ENCODE measurements around the gene PFDN2.
A peak's percentile ranks its signal among the peaks of the same experiment; 100 is the strongest.

Gene PFDN2, protein sequence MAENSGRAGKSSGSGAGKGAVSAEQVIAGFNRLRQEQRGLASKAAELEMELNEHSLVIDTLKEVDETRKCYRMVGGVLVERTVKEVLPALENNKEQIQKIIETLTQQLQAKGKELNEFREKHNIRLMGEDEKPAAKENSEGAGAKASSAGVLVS

GRCh38 chr1:161117759-161118581 lies at the start of gene PFDN2, which contains the start of gene NIT1:
PFDN2 (minus strand) TSS chr1:161118037; CDS start chr1:161118026, 11 bp downstream.
NIT1 (plus strand) TSS chr1:161118105; CDS start chr1:161118177, 72 bp downstream.
- peak; percentile 85 for DNase-seq (ENCODE audit: low spot score)

GRCh38 chr1:161166669-161167548 lies 49.1 kb upstream of the PFDN2 start:
- no peak for DNase-seq (ENCODE audit: low spot score)

- peak; percentile 98 for DNase-seq (ENCODE audit: low spot score)
These were observed 48.2 kb upstream of the PFDN2 start, which contains the start of gene PPOX for GRCh38 chr1:161165742-161166668. PPOX (plus strand) TSS chr1:161166426; CDS start chr1:161166848, 422 bp downstream.

DNA sequence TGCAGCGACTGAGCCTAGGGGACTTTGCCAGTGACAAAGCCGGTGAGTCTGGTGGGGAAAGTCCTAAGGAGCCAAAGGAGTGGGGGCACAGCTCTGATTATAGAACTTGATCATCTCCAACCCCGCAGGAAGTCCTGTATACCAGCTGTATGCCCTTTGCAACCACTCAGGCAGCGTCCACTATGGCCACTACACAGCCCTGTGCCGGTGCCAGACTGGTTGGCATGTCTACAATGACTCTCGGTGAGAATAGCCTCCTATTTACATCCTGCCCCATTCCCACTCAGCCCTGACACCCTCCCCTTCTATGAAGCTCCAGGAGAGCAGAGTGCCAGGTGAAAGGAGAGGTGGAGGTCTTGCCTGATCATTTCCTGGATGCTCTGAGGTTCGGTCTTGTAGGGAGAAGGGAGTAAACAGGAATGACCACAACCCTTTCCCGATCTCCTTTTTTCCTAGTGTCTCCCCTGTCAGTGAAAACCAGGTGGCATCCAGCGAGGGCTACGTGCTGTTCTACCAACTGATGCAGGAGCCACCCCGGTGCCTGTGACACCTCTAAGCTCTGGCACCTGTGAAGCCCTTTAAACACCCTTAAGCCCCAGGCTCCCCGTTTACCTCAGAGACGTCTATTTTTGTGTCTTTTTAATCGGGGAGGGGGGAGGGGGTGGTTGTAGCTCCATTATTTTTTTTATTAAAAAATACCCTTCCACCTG lies 47.2 kb upstream of the PFDN2 start:
- DNase-seq (ENCODE audit: low spot score): no peak

DNA sequence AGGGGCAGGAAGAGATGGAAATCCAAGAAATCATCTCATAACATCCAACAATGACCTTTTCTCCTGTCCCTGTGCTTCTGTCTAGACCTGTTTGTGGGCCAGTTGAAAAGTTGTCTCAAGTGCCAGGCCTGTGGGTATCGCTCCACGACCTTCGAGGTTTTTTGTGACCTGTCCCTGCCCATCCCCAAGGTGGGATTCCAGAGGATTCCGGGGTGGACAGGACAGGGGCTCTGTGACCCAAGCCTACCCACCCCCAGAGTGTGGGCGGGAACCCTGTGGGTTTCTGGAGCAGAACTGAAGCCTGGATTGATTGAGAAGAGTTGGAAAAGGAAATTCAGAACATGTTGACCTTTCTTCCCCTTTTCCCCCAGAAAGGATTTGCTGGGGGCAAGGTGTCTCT lies 46.0 kb upstream of the PFDN2 start:
- DNase-seq (ENCODE audit: low spot score): no peak

GRCh38 chr1:161162806-161163205 lies 45.0 kb upstream of the PFDN2 start:
- no peak for DNase-seq (ENCODE audit: low spot score)

- DNase-seq (ENCODE audit: low spot score): no peak
These were observed 44.2 kb upstream of the PFDN2 start for GRCh38 chr1:161162052-161162451.

GRCh38 chr1:161161652-161162051 lies 43.8 kb upstream of the PFDN2 start:
- no peak for DNase-seq (ENCODE audit: low spot score)

DNA sequence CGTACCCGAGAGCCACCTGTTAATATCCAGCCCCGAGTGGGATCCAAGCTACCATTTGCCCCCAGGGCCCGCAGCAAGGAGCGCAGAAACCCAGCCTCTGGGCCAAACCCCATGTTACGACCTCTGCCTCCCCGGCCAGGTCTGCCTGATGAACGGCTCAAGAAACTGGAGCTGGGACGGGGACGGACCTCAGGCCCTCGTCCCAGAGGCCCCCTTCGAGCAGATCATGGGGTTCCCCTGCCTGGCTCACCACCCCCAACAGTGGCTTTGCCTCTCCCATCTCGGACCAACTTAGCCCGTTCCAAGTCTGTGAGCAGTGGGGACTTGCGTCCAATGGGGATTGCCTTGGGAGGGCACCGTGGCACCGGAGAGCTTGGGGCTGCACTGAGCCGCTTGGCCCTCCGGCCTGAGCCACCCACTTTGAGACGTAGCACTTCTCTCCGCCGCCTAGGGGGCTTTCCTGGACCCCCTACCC lies 42.9 kb upstream of the PFDN2 start:
- no peak for DNase-seq (ENCODE audit: low spot score)

GRCh38 chr1:161159913-161160243 lies 42.0 kb upstream of the PFDN2 start:
- no peak for DNase-seq (ENCODE audit: low spot score)

- DNase-seq (ENCODE audit: low spot score): peak; percentile 92
These were observed 41.5 kb upstream of the PFDN2 start, which contains the start of gene USP21 for GRCh38 chr1:161159087-161159912. USP21 (plus strand) TSS chr1:161159500; CDS start chr1:161160641, 1,141 bp downstream.

GRCh38 chr1:161158316-161159010 lies 40.6 kb upstream of the PFDN2 start:
- DNase-seq (ENCODE audit: low spot score): no peak

GRCh38 chr1:161157867-161158266 lies 40.0 kb upstream of the PFDN2 start:
- no peak for DNase-seq (ENCODE audit: low spot score)

GRCh38 chr1:161153682-161154337 lies 36.0 kb upstream of the PFDN2 start, which contains the start of gene UFC1:
UFC1 (plus strand) TSS chr1:161153978; CDS start chr1:161153998, 20 bp downstream.
- DNase-seq (ENCODE audit: low spot score): peak; percentile 88

DNA sequence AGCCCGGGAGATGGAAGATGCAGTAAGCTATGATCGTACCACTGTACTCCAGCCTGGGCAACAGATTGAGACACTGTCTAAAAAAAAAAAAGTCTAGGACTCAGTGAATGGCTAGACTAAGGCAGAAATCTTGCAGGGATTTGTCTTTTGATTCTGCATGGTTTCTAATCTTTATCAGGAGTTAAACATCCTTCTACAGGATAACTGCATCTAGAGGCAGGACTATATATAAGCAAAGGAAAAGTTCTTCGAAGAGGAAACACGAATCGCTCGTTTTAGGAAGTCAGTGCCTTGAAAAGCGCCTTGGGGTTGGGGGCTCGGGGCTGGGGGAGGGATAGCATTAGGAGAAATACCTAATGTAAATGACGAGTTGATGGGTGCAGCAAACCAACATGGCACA lies 35.3 kb upstream of the PFDN2 start:
- DNase-seq (ENCODE audit: low spot score): no peak

GRCh38 chr1:161145832-161146231 lies 28.0 kb upstream of the PFDN2 start:
- no peak for DNase-seq (ENCODE audit: low spot score)

DNA sequence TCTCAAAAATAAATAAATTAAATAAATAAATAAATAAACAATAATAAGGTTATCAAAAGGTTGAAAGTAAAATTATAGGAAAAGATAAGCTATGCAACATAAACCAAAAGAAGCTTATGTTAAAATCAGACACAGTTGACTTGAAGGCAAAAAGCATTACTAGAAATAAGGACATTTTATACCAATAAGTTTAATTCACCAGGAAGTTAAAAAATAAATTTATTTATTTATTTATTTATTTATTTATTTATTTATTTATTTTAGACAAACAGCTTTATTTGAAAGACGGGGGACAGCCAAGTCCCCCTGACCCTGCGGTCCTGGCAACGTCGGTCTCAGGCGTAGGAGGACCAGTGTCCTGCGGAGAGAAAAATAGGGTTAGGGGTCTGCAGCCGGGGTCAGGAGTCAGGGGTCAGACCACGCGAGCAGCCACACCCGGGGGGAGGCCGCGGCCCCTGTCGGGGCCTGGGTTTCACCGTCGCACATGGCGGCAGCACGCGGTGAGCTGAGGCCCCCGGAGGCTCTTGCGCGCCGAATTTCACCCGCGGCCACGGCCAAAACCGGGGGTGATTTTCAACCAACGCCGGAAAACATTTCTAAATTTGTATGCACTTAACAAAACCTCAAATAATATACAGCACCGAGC lies 23.0 kb upstream of the PFDN2 start:
- DNase-seq (ENCODE audit: low spot score): no peak

DNA sequence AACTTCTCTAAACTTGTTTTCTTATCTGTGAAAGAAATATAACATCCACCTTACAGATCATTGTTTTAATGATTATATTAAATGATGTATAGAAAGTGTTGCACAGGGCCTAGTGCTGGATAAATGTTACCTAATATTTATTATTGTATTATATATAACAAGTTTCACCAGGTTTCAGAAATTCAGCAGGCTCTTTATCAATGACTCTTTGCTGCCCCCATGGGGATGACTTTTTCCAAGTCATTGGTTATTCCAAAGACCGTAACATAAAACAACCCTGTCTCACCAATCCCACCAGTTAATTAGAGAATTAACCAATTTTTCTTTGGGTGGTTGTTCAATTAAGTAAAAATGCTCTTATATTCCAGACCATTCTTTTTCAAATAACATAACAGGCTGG lies 21.9 kb upstream of the PFDN2 start:
- peak; percentile 36 for DNase-seq (ENCODE audit: low spot score)

Data from activated CD4-positive, alpha-beta T cell treated with anti-CD3 and anti-CD28 coated beads, Interleukin-2, Interleukin-4, amounts not matched to agents 100 ng/mL and 50 ng/mL, durations not matched to agents 16 hours and 8 hours (primary cell).